KMS-11 (cell line): ENCODE measurements around the gene MRPS2.

Source experiments
- H2AFZ ChIP-seq: fragments of 200-600 bp; sonication (generic); 2 replicates; pipeline ENCODE4 v1.6.1; 2016; ENCODE audit warnings: antibody characterized with exemption, mixed run types, low read depth
- H3K27ac ChIP-seq: fragments of 200-600 bp; sonication (generic); 2 replicates; pipeline ENCODE4 v1.6.1; 2016; ENCODE audit warnings: mild to moderate bottlenecking, mixed run types
- H3K27me3 ChIP-seq: fragments of 200-600 bp; sonication (generic); 2 replicates; pipeline ENCODE4 v1.6.1; 2017; ENCODE audit warnings: mild to moderate bottlenecking, low read depth, mixed run types, moderate library complexity; ENCODE audit not compliant: insufficient read depth
- H3K36me3 ChIP-seq: fragments of 200-600 bp; sonication (generic); 2 replicates; pipeline ENCODE4 v1.6.1; 2017; ENCODE audit warnings: mild to moderate bottlenecking, mixed run types; ENCODE audit not compliant: insufficient read depth
- H3K4me1 ChIP-seq: fragments of 200-600 bp; sonication (generic); 2 replicates; pipeline ENCODE4 v1.6.1; 2016; ENCODE audit warnings: mild to moderate bottlenecking, low read depth, mixed run types; ENCODE audit not compliant: poor library complexity, severe bottlenecking
- H3K4me2 ChIP-seq: fragments of 200-600 bp; sonication (generic); 2 replicates; pipeline ENCODE4 v1.7.0; 2016; ENCODE audit warnings: mild to moderate bottlenecking, mixed run types
- H3K4me3 ChIP-seq: fragments of 200-600 bp; sonication (generic); IDR thresholded peaks from 2 replicates; pipeline ENCODE4 v1.6.1; 2017; ENCODE audit warnings: low read depth, low read length, mixed read lengths; ENCODE audit not compliant: insufficient read depth
- H3K79me2 ChIP-seq: fragments of 200-600 bp; sonication (generic); 2 replicates; pipeline ENCODE4 v1.6.1; 2016; ENCODE audit warnings: low read depth, mixed run types; ENCODE audit not compliant: insufficient read depth
- H3K9ac ChIP-seq: fragments of 200-600 bp; sonication (generic); 2 replicates; pipeline ENCODE4 v1.6.1; 2016; ENCODE audit warnings: mild to moderate bottlenecking, mixed run types
- H4K20me1 ChIP-seq: fragments of 200-600 bp; sonication (generic); 2 replicates; pipeline ENCODE4 v1.6.1; 2016; ENCODE audit warnings: mild to moderate bottlenecking, mixed run types; ENCODE audit not compliant: insufficient read depth
- CTCF ChIP-seq: fragments of 200-600 bp; sonication (generic); conservative IDR thresholded peaks from 2 replicates; pipeline ENCODE4 v1.6.1; 2017; ENCODE audit warnings: low read depth, mild to moderate bottlenecking, antibody characterized with exemption, low read length, moderate library complexity, mixed read lengths

Gene MRPS2

GRCh38 chr9:135488013-135488330 lies 12.5 kb upstream of the MRPS2 start:
- Histone ChIP-seq H3K4me3 (no peak overlapping the region), H3K36me3 (no peaks in the 10 kb centered on the region), H3K4me2 (no peak overlapping the region), H3K27ac (no peak overlapping the region), H3K79me2 (no peaks in the 10 kb centered on the region), H3K27me3 (peaks cover 22% of the 10 kb centered on the region; the same call in 1 of the 2 replicates), H3K9ac (no peak overlapping the region), H4K20me1 (no peaks in the 10 kb centered on the region), H2AFZ (no peak overlapping the region), H3K4me1 (no peaks in the 10 kb centered on the region)
- no peak for TF ChIP-seq CTCF

DNA sequence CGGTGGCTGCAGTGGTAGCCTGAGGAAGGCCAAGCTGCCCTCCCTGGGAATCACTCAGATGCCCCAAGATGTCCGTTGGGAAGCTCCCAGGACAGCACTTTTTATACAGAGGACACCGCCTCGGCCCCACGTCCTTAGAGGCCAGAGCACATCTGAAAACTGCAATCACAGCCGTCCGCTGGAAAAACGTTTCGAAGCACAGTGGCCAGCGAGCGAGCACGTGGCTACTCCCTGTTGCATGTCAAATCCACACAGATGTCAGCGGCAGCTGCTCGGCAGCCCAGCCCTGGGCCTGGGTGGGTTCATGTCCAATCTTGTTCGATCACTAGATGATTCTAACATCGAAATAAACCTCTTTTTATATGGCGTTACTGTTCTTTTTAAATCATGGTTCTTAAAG lies 12.0 kb upstream of the MRPS2 start:
- no peaks in the 10 kb centered on the region for H3K36me3 ChIP-seq
- H4K20me1 ChIP-seq = no peaks in the 10 kb centered on the region
- no peak for TF ChIP-seq CTCF
- no peaks in the 10 kb centered on the region for H3K4me1 ChIP-seq
- H2AFZ ChIP-seq = no peak overlapping the region
- no peaks in the 10 kb centered on the region for H3K79me2 ChIP-seq
- H3K27me3 ChIP-seq = peaks cover 22% of the 10 kb centered on the region; the same call in 1 of the 2 replicates
- H3K4me2 ChIP-seq = no peak overlapping the region
- H3K27ac ChIP-seq = no peak overlapping the region
- no peak overlapping the region for H3K9ac ChIP-seq
- no peak overlapping the region for H3K4me3 ChIP-seq

DNA sequence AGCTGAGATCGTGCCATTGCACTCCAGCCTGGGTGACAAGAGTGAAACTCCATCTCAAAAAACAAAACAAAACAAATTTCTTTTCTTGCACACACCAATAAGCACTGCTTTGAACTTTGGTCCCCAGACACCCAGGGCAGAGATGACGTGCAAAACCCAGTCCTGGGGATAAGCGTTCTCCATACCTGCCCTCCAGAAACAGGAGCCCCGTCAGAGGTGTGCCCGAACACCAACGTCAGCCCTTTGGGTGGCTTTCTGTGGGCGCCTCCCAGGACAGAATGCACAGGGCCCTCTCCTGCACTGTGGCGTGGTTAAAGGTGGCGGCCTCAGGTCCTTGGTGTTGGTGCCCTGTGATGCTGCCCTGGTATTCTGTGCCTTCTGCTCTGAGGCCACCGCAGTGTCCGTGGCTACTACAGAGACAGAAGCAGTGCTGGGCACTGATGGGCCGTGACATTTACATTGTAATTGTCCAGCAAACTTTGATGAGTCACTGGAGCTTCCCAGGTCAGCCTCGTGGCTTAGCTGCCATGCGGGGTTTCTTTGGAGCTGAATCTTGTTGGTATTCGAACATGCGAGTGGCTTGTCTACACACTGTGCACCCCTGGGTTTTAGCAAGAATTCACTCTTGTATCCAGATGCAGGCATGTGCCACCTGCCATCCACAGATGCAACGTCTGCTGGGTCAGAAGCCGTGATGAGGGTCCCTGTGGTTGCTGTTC lies 11.1 kb upstream of the MRPS2 start:
- Histone ChIP-seq H3K9ac (no peak overlapping the region), H3K4me3 (no peak overlapping the region), H4K20me1 (no peaks in the 10 kb centered on the region), H3K36me3 (no peaks in the 10 kb centered on the region), H3K27me3 (peaks cover 30% of the 10 kb centered on the region; the same call in 1 of the 2 replicates), H2AFZ (no peak overlapping the region), H3K4me1 (no peaks in the 10 kb centered on the region), H3K79me2 (no peaks in the 10 kb centered on the region), H3K27ac (no peak overlapping the region), H3K4me2 (no peak overlapping the region)
- no peak for TF ChIP-seq CTCF

- H2AFZ ChIP-seq = no peak overlapping the region
- peaks cover 37% of the 10 kb centered on the region; the same call in 1 of the 2 replicates for H3K27me3 ChIP-seq
- no peaks in the 10 kb centered on the region for H3K4me1 ChIP-seq
- no peak overlapping the region for H3K9ac ChIP-seq
- TF ChIP-seq CTCF = no peak
- no peaks in the 10 kb centered on the region for H3K36me3 ChIP-seq
- no peak overlapping the region for H3K4me2 ChIP-seq
- no peak overlapping the region for H3K27ac ChIP-seq
- H3K4me3 ChIP-seq = no peak overlapping the region
- H3K79me2 ChIP-seq = no peaks in the 10 kb centered on the region
- H4K20me1 ChIP-seq = no peaks in the 10 kb centered on the region
These were observed 10.2 kb upstream of the MRPS2 start for GRCh38 chr9:135490166-135490870.
